MM.1S (cell line): ENCODE data around the gene P2RX2.

Experiments used
- CTCF ChIP-seq: fragments of 300-600 bp; sonication (generic); IDR thresholded peaks from 2 replicates; pipeline ENCODE4 v1.5.1; 2016; ENCODE audit warnings: antibody characterized with exemption, low read length, mixed read lengths
- EZH2 ChIP-seq: fragments of 300-600 bp; sonication (generic); optimal IDR thresholded peaks from 2 replicates; pipeline ENCODE3; 2017; ENCODE audit warnings: low read depth, mild to moderate bottlenecking, antibody characterized with exemption, low read length, mixed read lengths
- EZH2phosphoT487 ChIP-seq: fragments of 300-600 bp; sonication (generic); IDR thresholded peaks from 2 replicates; pipeline ENCODE4 v1.6.1; 2018; ENCODE audit warnings: antibody characterized with exemption, low read length

- no peak for TF ChIP-seq CTCF
- TF ChIP-seq EZH2phosphoT487, result no peak
- no peak for TF ChIP-seq EZH2
These were observed 15.3 kb downstream of the P2RX2 start for GRCh38 chr12:132633901-132634300.
